Stimulated activated naive CD8-positive, alpha-beta T cell treated with anti-CD3 and anti-CD28 coated beads, Interleukin-15, Interleukin-2, amounts not matched to agents 100 U/mL and 50 U/mL, for 24 hours (primary cell): ENCODE results near the gene NEB.
"Not testable (repeated sequence)": the region's sequence is repeated elsewhere in the genome, so short reads cannot be mapped to it uniquely, and the experiment has no call there.

Experiments
- ATAC-seq: fragments of 150-1000 bp; cut with Tn5 transposase; one replicate; pipeline ENCODE4 v1.10.0; 2021
- DNase-seq: peaks from one replicate; pipeline ENCODE4 v3.0.0; 2021

NEB gene

GRCh38 chr2:151758744-151759143 lies 24.5 kb upstream of the NEB start:
- DNase-seq: no peak

GRCh38 chr2:151757861-151758260 lies 23.6 kb upstream of the NEB start:
- no peak for ATAC-seq

More at GRCh38 chr2:151758744-151759143, 24.5 kb upstream of the NEB start:
- ATAC-seq: no peak

GRCh38 chr2:151756820-151757219 lies 22.5 kb upstream of the NEB start:
- ATAC-seq: no peak
- DNase-seq: no peak

More at GRCh38 chr2:151757861-151758260, 23.6 kb upstream of the NEB start:
- DNase-seq: no peak

- no peak for DNase-seq
These were observed 20.1 kb upstream of the NEB start for GRCh38 chr2:151754253-151754897.

GRCh38 chr2:151753540-151753939 lies 19.3 kb upstream of the NEB start:
- DNase-seq: no peak
- ATAC-seq: no peak

More at GRCh38 chr2:151754253-151754897, 20.1 kb upstream of the NEB start:
- no peak for ATAC-seq

GRCh38 chr2:151745261-151745660 lies 11.0 kb upstream of the NEB start:
- DNase-seq, ATAC-seq: not testable (repeated sequence)

- ATAC-seq (no peak), DNase-seq (no peak)
These were observed 3.9 kb downstream of the NEB start for GRCh38 chr2:151730262-151730975.

- DNase-seq (no peak), ATAC-seq (no peak)
These were observed 4.4 kb downstream of the NEB start for GRCh38 chr2:151729837-151730236.

- DNase-seq: no peak
- no peak for ATAC-seq
These were observed 4.9 kb downstream of the NEB start for GRCh38 chr2:151729415-151729811.

GRCh38 chr2:151728804-151729414 lies 5.4 kb downstream of the NEB start:
- no peak for ATAC-seq
- no peak for DNase-seq

GRCh38 chr2:151727593-151728552 lies 6.4 kb downstream of the NEB start:
- ATAC-seq (no peak), DNase-seq (no peak)

- ATAC-seq: no peak
- DNase-seq: no peak
These were observed 13.1 kb downstream of the NEB start for GRCh38 chr2:151721161-151721560.

GRCh38 chr2:151720521-151720920 lies 13.8 kb downstream of the NEB start:
- no peak for ATAC-seq

GRCh38 chr2:151718796-151719195 lies 15.5 kb downstream of the NEB start:
- ATAC-seq (no peak), DNase-seq (no peak)

More at GRCh38 chr2:151720521-151720920, 13.8 kb downstream of the NEB start:
- no peak for DNase-seq

GRCh38 chr2:151718247-151718646 lies 16.0 kb downstream of the NEB start:
- ATAC-seq: no peak
- no peak for DNase-seq

GRCh38 chr2:151716721-151717120 lies 17.6 kb downstream of the NEB start:
- DNase-seq (no peak), ATAC-seq (no peak)

- DNase-seq: no peak
- ATAC-seq: no peak
These were observed 20.9 kb downstream of the NEB start for GRCh38 chr2:151713291-151713903.

- DNase-seq: no peak
- ATAC-seq: no peak
These were observed 23.3 kb downstream of the NEB start for GRCh38 chr2:151711025-151711424.

- ATAC-seq: no peak
- no peak for DNase-seq
These were observed 25.5 kb downstream of the NEB start for GRCh38 chr2:151708788-151709187.

- no peak for ATAC-seq
- DNase-seq: no peak
These were observed 26.4 kb downstream of the NEB start for GRCh38 chr2:151707857-151708256.

- ATAC-seq, DNase-seq: not testable (repeated sequence)
These were observed 29.8 kb downstream of the NEB start for GRCh38 chr2:151704480-151704961.
